ENCODE data around the gene UBE2G1.
"Not testable (repeated sequence)": the region's sequence is repeated elsewhere in the genome, so short reads cannot be mapped to it uniquely, and the experiment has no call there.

The UBE2G1 gene

GRCh38 chr17:4375796-4376440 is 9.4 kb upstream of the UBE2G1 start:
- DNase-seq, result not testable (repeated sequence)

GRCh38 chr17:4375039-4375748 is 8.7 kb upstream of the UBE2G1 start:
- DNase-seq, result no peak

- no peak for DNase-seq
Observed at GRCh38 chr17:4369557-4370230, 3.2 kb upstream of the UBE2G1 start.

GRCh38 chr17:4368341-4368740 is 1.9 kb upstream of the UBE2G1 start:
- DNase-seq, result no peak

- not testable (repeated sequence) for DNase-seq
Observed at GRCh38 chr17:4367177-4367576, 702 bp upstream of the UBE2G1 start.

GRCh38 chr17:4365628-4366326 is 698 bp downstream of the UBE2G1 start:
- DNase-seq, result peak; percentile 95

GRCh38 chr17:4365103-4365627 is 1.3 kb downstream of the UBE2G1 start:
- DNase-seq, result peak; percentile 98

- DNase-seq, result no peak
Observed at GRCh38 chr17:4364622-4365041, 1.8 kb downstream of the UBE2G1 start.

GRCh38 chr17:4362141-4362540 is 4.3 kb downstream of the UBE2G1 start:
- DNase-seq, result no peak

- no peak for DNase-seq
Observed at GRCh38 chr17:4358154-4358553, 8.3 kb downstream of the UBE2G1 start.

GRCh38 chr17:4357671-4358070 is 8.8 kb downstream of the UBE2G1 start:
- DNase-seq, result no peak

GRCh38 chr17:4357030-4357628 is 9.3 kb downstream of the UBE2G1 start:
- DNase-seq, result no peak

GRCh38 chr17:4354862-4355514 is 11.5 kb downstream of the UBE2G1 start:
- DNase-seq, result no peak

GRCh38 chr17:4354206-4354605 is 12.3 kb downstream of the UBE2G1 start:
- DNase-seq, result no peak

- not testable (repeated sequence) for DNase-seq
Observed at GRCh38 chr17:4350214-4350613, 16.3 kb downstream of the UBE2G1 start.

GRCh38 chr17:4345581-4346252 is 20.8 kb downstream of the UBE2G1 start:
- no peak for DNase-seq

- DNase-seq, result no peak
Observed at GRCh38 chr17:4344926-4345325, 21.5 kb downstream of the UBE2G1 start.

- no peak for DNase-seq
Observed at GRCh38 chr17:4342535-4342934, 23.9 kb downstream of the UBE2G1 start.

GRCh38 chr17:4341616-4341977 is 24.9 kb downstream of the UBE2G1 start:
- DNase-seq, result no peak

GRCh38 chr17:4340914-4341615 is 25.4 kb downstream of the UBE2G1 start:
- no peak for DNase-seq

All from right kidney (tissue), 1 donor.